Esophagus muscularis mucosa (tissue), 4 donors: ENCODE measurements around the gene MTUS2. TPM values are rescaled to one million over a fixed set of nuclear protein-coding genes. Genes with fewer than 3 reads are reported as not detected.

ENCODE experiments used
- DNase-seq: peaks from one replicate; pipeline ENCODE4 v3.0.0-alpha.2; 2017; ENCODE audit errors: extremely low spot score
- H3K27ac ChIP-seq, 4 donors: fragments of 200-600 bp; sonication (generic); replicated peaks in 1 of 4; 1 replicate in 3 of 4; 2 replicates in 1 of 4; pipeline ENCODE4 v1.5.1; 2016 to 2019; ENCODE audit warnings: mild to moderate bottlenecking in 1 of 4
- H3K27me3 ChIP-seq, 4 donors: fragments of 200-600 bp; sonication (generic); one replicate each; pipeline versions ENCODE4 v1.5.1 to v1.6.0; 2016 to 2019
- H3K36me3 ChIP-seq, 4 donors: fragments of 200-600 bp; sonication (generic); one replicate each; pipeline ENCODE4 v1.5.1; 2016 to 2019
- H3K4me1 ChIP-seq, 4 donors: fragments of 200-600 bp; sonication (generic); one replicate each; pipeline ENCODE4 v1.5.1; 2016 to 2019
- H3K4me3 ChIP-seq, 4 donors: fragments of 200-600 bp; sonication (generic); 1 replicate in 2 of 4; 2 replicates in 2 of 4; pipeline ENCODE4 v1.5.1; 2016 to 2019; ENCODE audit warnings: mild to moderate bottlenecking in 4 of 4, moderate library complexity in 1 of 4
- H3K9me3 ChIP-seq, 4 donors: fragments of 200-600 bp; sonication (generic); 1 replicate in 3 of 4; 2 replicates in 1 of 4; pipeline ENCODE4 v1.5.1; 2016 to 2019
- EP300 ChIP-seq: sonication (generic); formaldehyde crosslinking; IDR thresholded peaks from one replicate; pipeline ENCODE4 v1.6.1; 2017; ENCODE audit warnings: antibody characterized with exemption
- POLR2A ChIP-seq: fragments of 450-650 bp; IDR thresholded peaks from one replicate; pipeline ENCODE4 v1.6.1; 2017; ENCODE audit warnings: antibody characterized with exemption, moderate library complexity, mild to moderate bottlenecking, low read depth
- POLR2AphosphoS5 ChIP-seq, 2 donors: sonication (generic); formaldehyde crosslinking; IDR thresholded peaks; one replicate each; pipeline ENCODE4 v1.6.1; 2017; ENCODE audit warnings: antibody characterized with exemption in 2 of 2
- WGBS: methylation state at CpG from one replicate; pipeline ENCODE4 v1.1.5; 2018; 5-methylcytosine and 5-hydroxymethylcytosine counted together
- intact Hi-C: fragments of 100-400 bp; cut with DNase I; formaldehyde crosslinking; loops from one replicate; pipeline ENCODE4 v1.15.1; 2023
- total RNA-seq, 4 donors: library from RNA; depleted of rRNA; stranded (reverse); fragments of >200 nt; gene quantifications; one replicate each; pipeline versions ENCODE4 v1.1.0 to v1.2.1, GENCODE V29; 2016
- TF ChIP-seq, protein P1 (sequence below), 3 experiments: fragments of 200-600 bp in 2 of 3; fragments of 450-650 bp in 1 of 3; sonication (generic) in 2 of 3; IDR thresholded peaks; one replicate each; pipeline ENCODE4 v1.5.1; 2017 to 2019; ENCODE audit warnings: antibody characterized with exemption in 3 of 3, mild to moderate bottlenecking in 2 of 3, moderate library complexity in 1 of 3

The MTUS2 gene
- total RNA-seq, 4 donors from 2014 or later: 7.1 to 46.2 (median 12.8) TPM

DNA sequence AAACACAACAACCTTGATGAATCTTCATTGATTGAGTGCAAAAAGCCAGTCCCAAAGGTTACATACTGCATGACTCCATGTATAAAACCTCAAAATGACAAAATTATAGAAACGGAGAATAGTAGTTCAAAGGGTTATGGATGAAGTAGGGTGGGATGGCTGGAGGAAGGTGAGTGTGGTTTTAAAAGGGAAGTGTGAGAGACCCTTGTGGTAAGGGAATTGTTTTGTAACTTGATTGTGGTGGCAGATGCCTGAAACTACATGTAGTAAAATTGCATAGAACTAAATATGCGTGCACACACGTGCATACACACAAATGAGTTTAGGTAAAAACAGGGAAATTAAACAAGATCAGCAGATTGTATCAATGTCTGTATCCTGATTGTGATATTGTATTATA is 340.7 kb downstream of the MTUS2 start:
- no peaks in the 10 kb centered on the region for H3K27me3 ChIP-seq
- H3K9me3 ChIP-seq: no peaks in the 10 kb centered on the region
- no peak overlapping the region for H3K4me3 ChIP-seq
- WGBS: 69% methylated on average over 3 of the region's 3 CpGs
- no peak for DNase-seq
- no peaks in the 10 kb centered on the region for H3K36me3 ChIP-seq
- intact Hi-C loops: no loop called here
- H3K27ac ChIP-seq: no peak overlapping the region
- TF ChIP-seq POLR2AphosphoS5 (IDR thresholded peaks at IDR 0.05) (no peak), EP300 (no peak)
- H3K4me1 ChIP-seq: no peaks in the 10 kb centered on the region

DNA sequence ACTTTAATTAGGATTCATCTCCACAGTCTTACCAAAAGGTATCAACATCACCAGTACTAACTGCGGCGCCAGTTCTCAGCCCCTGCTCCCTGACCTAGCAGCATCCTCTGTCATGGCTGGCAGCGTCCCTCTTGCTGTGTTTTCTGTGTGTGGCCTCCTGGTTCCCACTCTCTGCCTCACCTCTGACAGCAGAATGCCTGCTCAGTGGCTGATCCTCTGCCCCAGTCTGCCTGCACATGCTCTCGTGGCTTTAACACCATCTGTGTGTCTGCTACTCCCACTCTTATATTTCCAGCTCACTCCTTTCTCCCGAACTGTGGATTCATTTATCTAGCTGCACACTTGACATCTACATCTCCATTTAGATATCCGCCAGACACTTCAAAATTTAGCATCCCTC is 341.5 kb downstream of the MTUS2 start:
- no peaks in the 10 kb centered on the region for H3K4me1 ChIP-seq
- intact Hi-C loops: no loop called here
- no peaks in the 10 kb centered on the region for H3K36me3 ChIP-seq
- H3K9me3 ChIP-seq: no peaks in the 10 kb centered on the region
- no peak overlapping the region for H3K4me3 ChIP-seq
- WGBS: 72% methylated on average over 6 of the region's 6 CpGs
- TF ChIP-seq POLR2A (no peak), EP300 (no peak), POLR2AphosphoS5 (IDR thresholded peaks at IDR 0.05) (no peak)
- TF ChIP-seq, protein P1, sequence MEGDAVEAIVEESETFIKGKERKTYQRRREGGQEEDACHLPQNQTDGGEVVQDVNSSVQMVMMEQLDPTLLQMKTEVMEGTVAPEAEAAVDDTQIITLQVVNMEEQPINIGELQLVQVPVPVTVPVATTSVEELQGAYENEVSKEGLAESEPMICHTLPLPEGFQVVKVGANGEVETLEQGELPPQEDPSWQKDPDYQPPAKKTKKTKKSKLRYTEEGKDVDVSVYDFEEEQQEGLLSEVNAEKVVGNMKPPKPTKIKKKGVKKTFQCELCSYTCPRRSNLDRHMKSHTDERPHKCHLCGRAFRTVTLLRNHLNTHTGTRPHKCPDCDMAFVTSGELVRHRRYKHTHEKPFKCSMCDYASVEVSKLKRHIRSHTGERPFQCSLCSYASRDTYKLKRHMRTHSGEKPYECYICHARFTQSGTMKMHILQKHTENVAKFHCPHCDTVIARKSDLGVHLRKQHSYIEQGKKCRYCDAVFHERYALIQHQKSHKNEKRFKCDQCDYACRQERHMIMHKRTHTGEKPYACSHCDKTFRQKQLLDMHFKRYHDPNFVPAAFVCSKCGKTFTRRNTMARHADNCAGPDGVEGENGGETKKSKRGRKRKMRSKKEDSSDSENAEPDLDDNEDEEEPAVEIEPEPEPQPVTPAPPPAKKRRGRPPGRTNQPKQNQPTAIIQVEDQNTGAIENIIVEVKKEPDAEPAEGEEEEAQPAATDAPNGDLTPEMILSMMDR (IDR thresholded peaks at IDR 0.05): no peak
- H3K27ac ChIP-seq: no peak overlapping the region
- no peaks in the 10 kb centered on the region for H3K27me3 ChIP-seq
- DNase-seq: no peak

DNA sequence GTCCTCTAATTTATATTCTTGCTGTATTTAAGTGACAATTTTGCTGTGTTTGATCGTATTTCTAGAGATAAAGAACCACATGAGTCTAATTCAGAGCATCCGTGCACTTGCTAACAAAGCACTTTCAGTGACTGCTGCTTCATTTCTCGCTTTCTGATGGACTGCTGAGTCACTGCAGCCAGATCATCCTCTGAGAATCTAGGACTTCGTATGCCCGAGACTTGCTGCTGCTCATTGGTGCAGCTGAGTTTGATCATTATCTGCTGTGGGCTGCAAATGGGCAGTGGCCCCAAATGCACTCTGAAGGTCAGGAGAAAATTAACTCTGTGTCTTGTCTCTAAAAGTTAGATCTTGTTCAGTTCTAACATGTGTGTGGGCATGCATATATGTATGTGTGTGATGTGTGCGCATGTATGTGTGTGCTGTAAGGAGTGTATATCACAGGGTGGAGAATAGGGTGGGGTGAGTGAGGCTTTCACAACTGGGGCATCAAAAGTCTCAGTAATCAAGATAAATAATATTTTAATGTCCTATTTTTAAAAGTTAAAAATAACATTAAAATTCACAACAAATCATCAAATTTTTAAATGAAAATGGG is 342.6 kb downstream of the MTUS2 start:
- Histone ChIP-seq H3K4me3 (no peak overlapping the region), H3K27ac (no peak overlapping the region), H3K27me3 (no peaks in the 10 kb centered on the region), H3K9me3 (no peaks in the 10 kb centered on the region), H3K4me1 (no peaks in the 10 kb centered on the region), H3K36me3 (no peaks in the 10 kb centered on the region)
- intact Hi-C loops: no loop called here
- no peak for DNase-seq
- WGBS: 64% methylated on average over 6 of the region's 6 CpGs
- TF ChIP-seq POLR2A (no peak), EP300 (no peak), POLR2AphosphoS5 (IDR thresholded peaks at IDR 0.05) (no peak)
- TF ChIP-seq, protein P1 (IDR thresholded peaks at IDR 0.05): no peak

DNA sequence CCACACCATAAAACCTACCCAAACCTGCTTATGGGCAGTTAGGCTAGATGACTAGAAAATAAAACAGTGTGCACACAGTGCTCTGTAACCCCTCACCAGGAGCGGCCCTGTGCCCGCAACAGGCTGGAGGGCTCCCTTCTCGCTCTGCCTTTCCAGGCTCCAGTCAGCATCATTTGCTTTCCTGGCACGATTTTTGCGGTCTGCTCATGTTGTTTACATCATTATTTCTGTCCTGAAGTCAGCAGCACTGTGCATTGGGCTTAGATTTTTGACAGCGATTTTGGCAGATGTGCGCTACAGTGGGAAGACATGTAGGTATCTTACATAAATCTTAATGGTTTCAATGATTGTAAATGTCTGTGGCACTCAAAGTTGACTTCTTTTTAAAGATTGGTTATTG is 344.0 kb downstream of the MTUS2 start:
- H3K9me3 ChIP-seq: no peaks in the 10 kb centered on the region
- DNase-seq: no peak
- no peaks in the 10 kb centered on the region for H3K4me1 ChIP-seq
- TF ChIP-seq POLR2AphosphoS5 (IDR thresholded peaks at IDR 0.05) (no peak), POLR2A (no peak), EP300 (no peak)
- TF ChIP-seq, protein P1 (IDR thresholded peaks at IDR 0.05): no peak
- H3K36me3 ChIP-seq: no peaks in the 10 kb centered on the region
- WGBS: 75% methylated on average over 7 of the region's 7 CpGs
- no peak overlapping the region for H3K4me3 ChIP-seq
- H3K27ac ChIP-seq: no peak overlapping the region
- H3K27me3 ChIP-seq: no peaks in the 10 kb centered on the region
- intact Hi-C loops: no loop called here

DNA sequence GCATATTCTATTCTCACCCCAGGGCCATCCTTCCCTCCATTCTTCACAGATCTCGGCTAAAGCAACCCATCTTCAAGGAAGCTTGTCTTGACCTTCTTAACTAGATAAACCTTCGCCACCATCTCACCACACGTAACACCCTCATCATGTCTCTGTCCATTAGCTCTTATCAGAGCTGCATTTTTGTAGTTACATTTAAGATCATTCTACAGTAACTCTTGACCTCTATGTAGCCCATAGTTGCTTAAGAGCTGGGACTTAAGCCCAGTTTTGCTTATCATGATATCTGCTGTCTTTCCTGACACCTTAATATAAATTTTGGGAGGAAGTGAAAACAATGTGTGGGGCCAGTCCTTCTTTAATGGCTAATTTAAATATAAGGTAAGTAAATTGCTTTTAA is 345.1 kb downstream of the MTUS2 start:
- peaks cover 0 to under 1% (median 0%) of the 10 kb centered on the region in 4 donors for H3K4me1 ChIP-seq
- WGBS: 97% methylated on average over 3 of the region's 3 CpGs

More for the DNA sequence above, 345.1 kb downstream of the MTUS2 start:
- Histone ChIP-seq H3K9me3 (no peaks in the 10 kb centered on the region), H3K27me3 (no peaks in the 10 kb centered on the region), H3K27ac (no peak overlapping the region), H3K4me3 (no peak overlapping the region), H3K36me3 (no peaks in the 10 kb centered on the region)
- no peak for TF ChIP-seq POLR2AphosphoS5 (IDR thresholded peaks at IDR 0.05)
- TF ChIP-seq POLR2A: no peak
- no peak for TF ChIP-seq EP300
- TF ChIP-seq, protein P1 (IDR thresholded peaks at IDR 0.05): no peak
- intact Hi-C loops: no loop called here
- no peak for DNase-seq
